Stimulated activated CD8-positive, alpha-beta memory T cell treated with anti-CD3 and anti-CD28 coated beads, Interleukin-7, amount 100 ng/mL, for 4 hours (primary cell): ENCODE data around the gene SYS1.

Source experiments
- DNase-seq, 2 donors: peaks; one replicate each; pipeline ENCODE4 v3.0.0-alpha.2; 2020; ENCODE audit warnings: low read depth in 2 of 2

SYS1 gene

GRCh38 chr20:45362804-45363610, at the start of gene SYS1:
TSS of gene SYS1 (plus strand) at chr20:45363156. CDS start at chr20:45363532, 376 bp downstream.
- peak; percentile 96 to 98 for DNase-seq

GRCh38 chr20:45313943-45314342, 49.0 kb upstream of the SYS1 start:
- DNase-seq, result no peak

GRCh38 chr20:45315672-45316071, 47.3 kb upstream of the SYS1 start:
- DNase-seq, result no peak

DNA sequence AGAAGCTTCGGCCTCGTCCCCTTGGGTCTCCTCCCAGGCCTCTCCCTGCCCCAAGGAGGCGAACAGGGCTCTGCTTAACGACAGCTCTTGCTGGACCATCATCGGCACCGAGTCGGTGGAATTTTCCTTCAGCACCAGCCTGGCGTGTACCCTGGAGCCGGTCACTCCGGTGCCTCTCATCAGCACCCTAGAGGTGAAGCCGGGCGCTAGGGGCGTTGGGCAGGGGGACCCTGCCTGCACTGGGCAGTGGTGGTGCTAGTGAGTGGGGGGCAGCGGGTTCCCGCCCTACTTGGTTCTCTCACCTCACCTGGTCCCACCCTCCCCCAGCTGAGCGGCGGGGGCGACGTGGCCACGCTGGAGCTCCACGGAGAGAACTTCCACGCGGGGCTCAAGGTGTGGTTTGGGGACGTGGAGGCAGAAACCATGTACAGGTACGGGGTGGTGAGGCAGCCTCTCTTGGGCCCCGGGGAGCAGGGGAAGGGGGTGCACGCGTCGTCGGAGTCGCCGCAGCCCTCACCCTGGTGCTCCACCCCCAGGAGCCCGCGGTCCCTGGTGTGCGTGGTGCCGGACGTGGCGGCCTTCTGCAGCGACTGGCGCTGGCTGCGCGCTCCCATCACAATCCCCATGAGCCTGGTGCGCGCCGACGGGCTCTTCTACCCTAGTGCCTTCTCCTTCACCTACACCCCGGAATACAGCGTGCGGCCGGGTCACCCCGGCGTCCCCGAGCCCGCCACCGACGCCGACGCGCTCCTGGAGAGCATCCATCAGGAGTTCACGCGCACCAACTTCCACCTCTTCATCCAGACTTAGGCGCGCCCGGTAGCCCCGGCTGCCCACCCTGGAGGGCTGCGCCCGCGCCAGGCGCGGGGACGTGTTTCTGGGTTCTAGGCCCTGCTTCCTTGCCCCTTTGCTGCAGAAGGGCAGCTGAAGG, 46.5 kb upstream of the SYS1 start:
- no peak for DNase-seq

DNA sequence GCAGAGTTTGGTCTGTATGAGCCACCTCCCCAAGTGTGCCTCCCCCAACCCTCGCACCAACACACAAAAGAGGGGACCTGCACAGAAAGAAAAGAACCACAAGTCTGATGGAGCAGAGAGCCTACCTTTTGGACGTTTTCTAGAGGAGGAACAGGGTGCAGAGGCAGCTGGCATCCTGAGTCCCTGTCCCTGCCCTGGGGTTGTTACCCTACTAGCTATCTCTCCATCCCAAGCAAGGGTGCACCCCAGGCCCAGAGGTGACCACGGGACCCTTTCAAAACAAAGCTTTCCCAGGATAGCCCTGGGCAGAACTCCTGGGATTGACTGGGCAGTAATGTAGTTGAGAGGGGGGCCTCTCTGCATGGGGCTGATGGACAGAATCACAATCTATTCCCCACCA, 45.1 kb upstream of the SYS1 start:
- no peak for DNase-seq

GRCh38 chr20:45318386-45318939, 44.5 kb upstream of the SYS1 start:
- no peak for DNase-seq

DNA sequence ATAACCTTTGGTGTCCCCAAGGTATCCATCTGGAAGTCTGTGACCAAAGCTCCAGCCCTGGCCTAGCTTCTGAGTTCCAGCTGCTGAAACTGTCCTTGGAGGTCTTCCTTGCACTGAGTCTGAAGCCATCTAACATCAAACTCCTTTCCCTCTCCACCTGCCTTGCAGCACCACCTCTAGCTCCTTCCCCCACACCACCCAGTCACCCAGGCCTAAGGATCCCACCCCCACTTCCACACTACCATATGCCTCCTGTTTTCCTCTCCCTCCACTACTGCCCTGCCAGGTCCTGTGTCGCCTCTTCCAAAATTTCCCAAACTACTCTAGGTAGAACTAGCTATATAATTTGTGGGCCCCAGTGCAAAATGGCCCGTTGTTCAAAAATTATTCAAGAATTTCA, 44.0 kb upstream of the SYS1 start:
- DNase-seq, result no peak

DNA sequence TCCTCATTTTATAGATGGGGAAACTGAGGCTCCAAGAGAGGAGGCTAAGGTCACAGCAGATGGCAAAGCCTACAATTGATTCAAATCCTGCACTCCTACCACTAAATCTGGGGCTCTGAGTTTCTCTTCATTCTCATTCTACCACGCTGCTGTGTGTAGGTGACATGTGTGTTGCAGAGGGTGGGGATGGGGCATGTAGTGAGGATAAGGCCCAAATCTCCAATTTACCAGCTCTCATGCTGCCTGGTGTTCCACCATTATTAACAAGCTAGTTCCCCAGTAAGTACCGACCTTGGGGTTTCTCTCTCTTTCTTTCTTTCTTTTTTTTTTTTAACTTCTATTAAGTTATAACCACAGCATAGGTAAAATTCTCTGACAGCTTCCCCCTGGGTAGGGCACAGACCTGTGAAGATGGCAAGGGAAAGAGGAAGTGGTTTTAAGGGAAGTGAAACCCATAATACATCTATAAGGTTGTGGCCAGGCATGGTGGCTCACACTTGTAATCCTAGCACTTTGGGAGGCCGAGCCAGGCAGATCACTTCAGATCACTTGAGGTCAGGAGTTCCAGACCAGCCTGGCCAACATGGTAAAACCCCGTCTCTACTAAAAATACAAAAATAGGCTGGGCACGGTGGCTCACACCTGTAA, 41.9 kb upstream of the SYS1 start:
- DNase-seq, result no peak

DNA sequence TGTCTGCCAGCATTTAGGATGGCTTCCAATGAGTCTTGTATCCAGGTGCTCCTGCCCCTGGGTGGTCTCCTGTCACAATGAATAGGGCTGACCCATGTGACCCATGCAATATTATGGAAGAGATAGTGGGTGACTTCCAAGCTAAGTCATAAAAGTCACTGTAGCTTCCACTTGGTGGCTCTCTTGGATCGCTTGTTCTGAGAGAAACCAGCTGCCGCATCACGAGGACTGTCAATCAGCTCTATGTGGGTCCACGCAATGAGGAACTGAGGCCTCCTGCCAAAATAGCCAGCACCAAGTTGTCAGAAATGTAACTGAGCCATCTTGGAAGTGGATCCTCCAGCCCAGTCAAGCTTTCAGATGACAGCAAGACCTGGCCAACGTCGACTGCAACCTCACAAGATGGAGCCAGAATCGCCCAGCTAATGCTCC, 40.0 kb upstream of the SYS1 start:
- DNase-seq, result no peak

GRCh38 chr20:45323731-45324130, 39.2 kb upstream of the SYS1 start:
- DNase-seq, result no peak

DNA sequence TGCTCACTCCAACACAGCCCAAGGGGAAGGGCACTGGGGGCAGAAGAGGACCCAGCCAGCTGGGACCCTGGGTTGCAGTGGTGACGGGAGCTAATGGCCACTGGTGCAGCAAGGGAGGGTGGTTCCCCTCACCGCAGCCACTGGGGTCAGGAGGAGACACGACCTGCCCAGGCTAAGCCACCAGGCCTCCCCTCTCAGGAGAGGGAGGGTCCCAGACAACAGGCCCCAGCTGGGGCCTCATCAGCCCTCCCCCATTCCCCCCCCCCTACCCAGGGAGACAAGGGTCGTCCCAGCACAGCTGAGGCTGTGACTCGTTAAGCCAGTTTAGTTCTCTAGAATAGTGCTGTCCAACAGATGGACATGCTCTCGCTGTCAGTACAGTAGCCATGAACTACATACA, 37.6 kb upstream of the SYS1 start:
- DNase-seq, result no peak

- no peak for DNase-seq
Observed at GRCh38 chr20:45328451-45328850, 34.5 kb upstream of the SYS1 start.

- no peak for DNase-seq
Observed at GRCh38 chr20:45329497-45330319, 33.2 kb upstream of the SYS1 start.

DNA sequence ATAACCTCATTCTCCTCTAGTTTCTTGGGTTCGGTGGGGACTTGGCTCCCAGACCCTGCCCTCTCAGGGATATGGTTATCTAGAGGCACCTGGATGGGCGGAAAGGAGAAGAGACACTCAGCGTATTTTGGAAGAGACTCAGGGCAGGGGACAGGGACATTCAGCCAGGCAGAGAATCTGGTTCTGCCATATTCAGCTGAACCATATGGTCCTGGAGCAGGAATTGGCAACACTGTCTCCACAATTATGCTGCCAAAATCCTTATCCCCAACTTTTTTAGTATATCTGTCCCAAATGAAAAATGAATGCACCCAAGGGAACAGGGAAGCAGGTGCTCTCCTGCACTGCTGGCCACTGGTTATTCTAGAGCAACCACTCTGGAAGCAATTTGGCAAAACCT, 32.5 kb upstream of the SYS1 start:
- no peak for DNase-seq

GRCh38 chr20:45336530-45337366, 26.2 kb upstream of the SYS1 start:
- DNase-seq, result no peak

GRCh38 chr20:45337367-45338120, 25.4 kb upstream of the SYS1 start:
- no peak for DNase-seq

- DNase-seq, result no peak
Observed at GRCh38 chr20:45338121-45339030, 24.6 kb upstream of the SYS1 start.

DNA sequence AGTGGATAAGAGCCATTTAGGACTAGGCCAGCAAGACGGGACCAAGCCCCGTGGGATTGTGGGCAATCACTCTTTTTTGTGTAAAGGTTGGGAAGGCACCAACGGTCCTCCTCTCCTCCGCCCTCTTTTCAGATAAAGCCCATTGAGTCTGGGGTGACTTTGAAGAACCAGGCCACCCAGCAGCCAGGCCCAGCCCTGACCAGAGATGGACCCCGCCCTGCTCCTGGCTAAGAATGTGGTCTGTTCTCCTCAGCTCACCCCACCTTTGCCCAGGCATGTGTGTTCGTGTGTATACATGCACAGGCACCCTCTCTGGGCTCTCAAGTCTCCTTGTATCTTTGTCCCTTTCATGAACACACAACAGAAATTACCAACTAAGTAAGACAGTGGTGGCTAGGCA, 23.9 kb upstream of the SYS1 start:
- no peak for DNase-seq
